Glutamatergic neuron (in vitro differentiated cells): ENCODE data around the gene RPL10A. TPM values are rescaled to one million over a fixed set of nuclear protein-coding genes. Genes with fewer than 3 reads are reported as not detected.

ENCODE experiments used
- DNase-seq: peaks from one replicate; pipeline ENCODE4 v3.0.0; 2022
- H3K27ac Mint-ChIP-seq: one replicate; pipeline ENCODE4 v1.8.0; 2020; ENCODE audit warnings: mild to moderate bottlenecking, mixed read lengths, inconsistent platforms; ENCODE audit not compliant: unreplicated experiment
- H3K27me3 Mint-ChIP-seq: one replicate; pipeline ENCODE4 v1.8.0; 2020; ENCODE audit warnings: mild to moderate bottlenecking, moderate library complexity, mixed read lengths, inconsistent platforms; ENCODE audit not compliant: unreplicated experiment
- H3K36me3 Mint-ChIP-seq: one replicate; pipeline ENCODE4 v1.8.0; 2020; ENCODE audit warnings: mild to moderate bottlenecking, mixed read lengths, inconsistent platforms; ENCODE audit not compliant: unreplicated experiment
- H3K4me1 Mint-ChIP-seq: one replicate; pipeline ENCODE4 v1.8.0; 2020; ENCODE audit warnings: mild to moderate bottlenecking, low read depth, mixed read lengths, inconsistent platforms; ENCODE audit not compliant: unreplicated experiment
- H3K4me3 Mint-ChIP-seq: one replicate; pipeline ENCODE4 v1.8.0; 2020; ENCODE audit warnings: mild to moderate bottlenecking, mixed read lengths, inconsistent platforms; ENCODE audit not compliant: unreplicated experiment
- H3K9me3 Mint-ChIP-seq: one replicate; pipeline ENCODE4 v1.8.0; 2020; ENCODE audit warnings: mild to moderate bottlenecking, moderate library complexity, mixed read lengths, inconsistent platforms; ENCODE audit not compliant: unreplicated experiment
- total RNA-seq: library from RNA; stranded (reverse); fragmentation: NEBNext Ultra II Directional; extraction: Animal tissue kit (Norgen Biotek cat#: 25700); gene quantifications from one replicate; pipeline ENCODE4 v1.2.1, GENCODE V29; 2021; ENCODE audit not compliant: unreplicated experiment
- TF ChIP-seq, protein P1 (sequence below): fragments of 200-600 bp; sonication (generic); IDR thresholded peaks from one replicate; pipeline ENCODE4 v1.5.0; 2021; ENCODE audit not compliant: partially characterized antibody, unreplicated experiment

The RPL10A gene
- total RNA-seq, 1 donor from 2014 or later = 690 TPM

GRCh38 chr6:35468980-35469750 lies 964 bp downstream of the RPL10A start:
- Mint-ChIP-seq H3K9me3 (peaks cover 11% of the 10 kb centered on the region), H3K36me3 (no peaks in the 10 kb centered on the region), H3K27ac (peak overlapping the region; percentile 91), H3K27me3 (peaks cover 14% of the 10 kb centered on the region), H3K4me1 (peaks cover 17% of the 10 kb centered on the region), H3K4me3 (peak overlapping the region; percentile 97)
- no peak for DNase-seq
- TF ChIP-seq, protein P1, sequence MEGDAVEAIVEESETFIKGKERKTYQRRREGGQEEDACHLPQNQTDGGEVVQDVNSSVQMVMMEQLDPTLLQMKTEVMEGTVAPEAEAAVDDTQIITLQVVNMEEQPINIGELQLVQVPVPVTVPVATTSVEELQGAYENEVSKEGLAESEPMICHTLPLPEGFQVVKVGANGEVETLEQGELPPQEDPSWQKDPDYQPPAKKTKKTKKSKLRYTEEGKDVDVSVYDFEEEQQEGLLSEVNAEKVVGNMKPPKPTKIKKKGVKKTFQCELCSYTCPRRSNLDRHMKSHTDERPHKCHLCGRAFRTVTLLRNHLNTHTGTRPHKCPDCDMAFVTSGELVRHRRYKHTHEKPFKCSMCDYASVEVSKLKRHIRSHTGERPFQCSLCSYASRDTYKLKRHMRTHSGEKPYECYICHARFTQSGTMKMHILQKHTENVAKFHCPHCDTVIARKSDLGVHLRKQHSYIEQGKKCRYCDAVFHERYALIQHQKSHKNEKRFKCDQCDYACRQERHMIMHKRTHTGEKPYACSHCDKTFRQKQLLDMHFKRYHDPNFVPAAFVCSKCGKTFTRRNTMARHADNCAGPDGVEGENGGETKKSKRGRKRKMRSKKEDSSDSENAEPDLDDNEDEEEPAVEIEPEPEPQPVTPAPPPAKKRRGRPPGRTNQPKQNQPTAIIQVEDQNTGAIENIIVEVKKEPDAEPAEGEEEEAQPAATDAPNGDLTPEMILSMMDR = no peak

- H3K36me3 Mint-ChIP-seq = no peaks in the 10 kb centered on the region
- peak overlapping the region; percentile 97 for H3K4me3 Mint-ChIP-seq
- H3K4me1 Mint-ChIP-seq = peaks cover 17% of the 10 kb centered on the region
- H3K9me3 Mint-ChIP-seq = peaks cover 11% of the 10 kb centered on the region
- TF ChIP-seq, protein P1 = no peak
- peak overlapping the region; percentile 91 for H3K27ac Mint-ChIP-seq
- peaks cover 14% of the 10 kb centered on the region for H3K27me3 Mint-ChIP-seq
- no peak for DNase-seq
Observed at GRCh38 chr6:35469751-35470662, 1.8 kb downstream of the RPL10A start.

- TF ChIP-seq, protein P1 = no peak
- peak overlapping the region; percentile 97 for H3K4me3 Mint-ChIP-seq
- H3K27me3 Mint-ChIP-seq = peaks cover 13% of the 10 kb centered on the region
- peak overlapping the region; percentile 19 for H3K27ac Mint-ChIP-seq
- H3K4me1 Mint-ChIP-seq = peaks cover 17% of the 10 kb centered on the region
- H3K36me3 Mint-ChIP-seq = no peaks in the 10 kb centered on the region
- DNase-seq = no peak
- H3K9me3 Mint-ChIP-seq = peaks cover 11% of the 10 kb centered on the region
Observed at GRCh38 chr6:35470663-35471120, 2.5 kb downstream of the RPL10A start.

- H3K4me3 Mint-ChIP-seq = no peak overlapping the region
- DNase-seq = no peak
- H3K27ac Mint-ChIP-seq = no peak overlapping the region
- H3K4me1 Mint-ChIP-seq = peaks cover 17% of the 10 kb centered on the region
- peaks cover 13% of the 10 kb centered on the region for H3K27me3 Mint-ChIP-seq
- peaks cover 11% of the 10 kb centered on the region for H3K9me3 Mint-ChIP-seq
- TF ChIP-seq, protein P1 = no peak
- no peaks in the 10 kb centered on the region for H3K36me3 Mint-ChIP-seq
Observed at GRCh38 chr6:35471836-35472345, 3.7 kb downstream of the RPL10A start.
